GM12878 (cell line): ENCODE measurements around the gene CDON. TPM values are rescaled to one million over a fixed set of nuclear protein-coding genes. Genes with fewer than 3 reads are reported as not detected.

Experiments
- ATAC-seq: fragments of 200-7000 bp; cut with Tn5 transposase; 3 replicates; pipeline ENCODE4 v1.9.1; 2020; ENCODE audit warnings: mild to moderate bottlenecking, moderate library complexity
- BruUV-seq: library from RNA; stranded (reverse); fragments of 400-500 nt; replicated peaks from 2 replicates; lab custom pipeline; 2021; lab: Mats Ljungman, UMichigan
- CTCF ChIA-PET: fragments of 300-600 bp; sonication (Branson Sonifier 250); formaldehyde crosslinking; extraction: SDS; loops from one replicate; lab custom pipeline; 2021; ENCODE audit warnings: inconsistent platforms; lab: Yijun Ruan, JAX
- POLR2A ChIA-PET: fragments of 350-600 bp; formaldehyde crosslinking; extraction: SDS; loops from one replicate; lab custom pipeline; 2021; ENCODE audit warnings: inconsistent platforms; lab: Charles Lee
- RAD21 ChIA-PET: fragments of 300-600 bp; sonication (Branson Sonifier 250); formaldehyde crosslinking; loops from one replicate; lab custom pipeline; 2023; ENCODE audit warnings: antibody characterized with exemption; ENCODE audit not compliant: unreplicated experiment; lab: Charles Lee
- SMC1A ChIA-PET: fragments of 300-600 bp; sonication (Branson Sonifier 250); formaldehyde crosslinking; loops from one replicate; lab custom pipeline; 2023; ENCODE audit not compliant: unreplicated experiment, uncharacterized antibody; lab: Charles Lee
- DNase-seq: peaks from one replicate; pipeline ENCODE4 v3.0.0-alpha.2; 2011; ENCODE audit warnings: low read depth, low spot score
- FAIRE-seq: peaks from 3 replicates; lab custom pipeline; 2011; peaks lifted over from hg19 to GRCh38; lab: Jason Lieb, UNC
- H2AFZ ChIP-seq: 2 replicates; pipeline ENCODE4 v1.6.0; 2011; ENCODE audit warnings: low read depth, low read length, control low read depth; ENCODE audit not compliant: control insufficient read depth
- H3K27ac ChIP-seq: 2 replicates; pipeline ENCODE4 v1.5.1; 2011; ENCODE audit warnings: control low read depth; ENCODE audit not compliant: control insufficient read depth, insufficient read depth
- H3K27me3 ChIP-seq, 2 experiments: replicated peaks in 1 of 2; 2 replicates each; pipeline versions ENCODE4 v1.6.0 to v1.6.1; 2011; ENCODE audit warnings: low read length in 1 of 2; ENCODE audit not compliant: control insufficient read depth in 2 of 2, insufficient read depth in 2 of 2
- H3K36me3 ChIP-seq, 2 experiments: 2 replicates each; pipeline ENCODE4 v1.5.1; 2011; ENCODE audit warnings: low read length in 1 of 2; ENCODE audit not compliant: control insufficient read depth in 2 of 2, insufficient read depth in 2 of 2
- H3K4me1 ChIP-seq: 2 replicates; pipeline ENCODE4 v1.6.1; 2011; ENCODE audit warnings: mild to moderate bottlenecking, low read length, moderate library complexity, mixed read lengths; ENCODE audit not compliant: control insufficient read depth, insufficient read depth
- H3K4me2 ChIP-seq: 2 replicates; pipeline ENCODE4 v1.6.0; 2011; ENCODE audit warnings: control low read depth; ENCODE audit not compliant: control insufficient read depth, insufficient read depth
- H3K4me3 ChIP-seq: fragments of 200-600 bp; sonication (generic); 2 replicates; pipeline ENCODE4 v1.5.1; 2016
- H3K79me2 ChIP-seq: 2 replicates; pipeline ENCODE4 v1.6.0; 2011; ENCODE audit warnings: low read length; ENCODE audit not compliant: control insufficient read depth, insufficient read depth
- H3K9ac ChIP-seq: 2 replicates; pipeline ENCODE4 v1.8.0; 2011; ENCODE audit warnings: low read length, control low read depth, mixed read lengths; ENCODE audit not compliant: control insufficient read depth, insufficient read depth
- H3K9me3 ChIP-seq: replicated peaks from 3 replicates; pipeline ENCODE4 v1.5.1; 2011; ENCODE audit warnings: mild to moderate bottlenecking, low read length; ENCODE audit not compliant: control insufficient read depth, insufficient read depth
- H4K20me1 ChIP-seq: 2 replicates; pipeline ENCODE4 v1.6.0; 2011; ENCODE audit not compliant: control insufficient read depth, insufficient read depth
- CBFB ChIP-seq: IDR thresholded peaks from 2 replicates; pipeline ENCODE4 v1.6.1; 2016; ENCODE audit warnings: antibody characterized with exemption, low read depth
- CHD2 ChIP-seq: IDR thresholded peaks from 2 replicates; pipeline ENCODE4 v1.6.1; 2011; ENCODE audit warnings: low read depth, low read length, improper control_type of control experiment, borderline replicate concordance
- DPF2 ChIP-seq: fragments of 450-650 bp; IDR thresholded peaks from 2 replicates; pipeline ENCODE4 v1.6.1; 2017; ENCODE audit warnings: mild to moderate bottlenecking
- EP300 ChIP-seq, 2 experiments: fragments of 150-350 bp in 1 of 2; IDR thresholded peaks; 2 replicates each; pipeline ENCODE4 v1.6.1; 2011 to 2012; ENCODE audit warnings: low read depth in 2 of 2, low read length in 2 of 2, borderline replicate concordance in 1 of 2, improper control_type of control experiment in 1 of 2, inconsistent platforms in 1 of 2; ENCODE audit not compliant: control insufficient read depth in 1 of 2
- ESRRA ChIP-seq: IDR thresholded peaks from 2 replicates; pipeline ENCODE4 v1.6.1; 2012; ENCODE audit warnings: mild to moderate bottlenecking, low read length, improper control_type of control experiment
- FOXK2 ChIP-seq: fragments of 450-650 bp; IDR thresholded peaks from 2 replicates; pipeline ENCODE4 v1.6.1; 2017; ENCODE audit warnings: mild to moderate bottlenecking, moderate library complexity
- MYC ChIP-seq: IDR thresholded peaks from 2 replicates; pipeline ENCODE4 v1.6.1; 2011; ENCODE audit warnings: mild to moderate bottlenecking, low read length, moderate library complexity, inconsistent platforms; ENCODE audit not compliant: insufficient read depth, insufficient replicate concordance, insufficient read length, severe bottlenecking
- NR2C1 ChIP-seq: fragments of 450-650 bp; IDR thresholded peaks from 2 replicates; pipeline ENCODE4 v1.6.1; 2017; ENCODE audit warnings: antibody characterized with exemption, mild to moderate bottlenecking, moderate library complexity
- NR2F1 ChIP-seq: fragments of 450-650 bp; conservative IDR thresholded peaks from 2 replicates; pipeline ENCODE4 v1.6.1; 2017; ENCODE audit warnings: mild to moderate bottlenecking
- SREBF1 ChIP-seq: IDR thresholded peaks from 2 replicates; pipeline ENCODE4 v1.6.1; 2012; ENCODE audit warnings: mild to moderate bottlenecking, low read length
- YBX1 ChIP-seq: fragments of 450-650 bp; IDR thresholded peaks from 2 replicates; pipeline ENCODE4 v1.6.1; 2016; ENCODE audit warnings: antibody characterized with exemption
- ZNF384 ChIP-seq: IDR thresholded peaks from 2 replicates; pipeline ENCODE4 v1.6.1; 2012; ENCODE audit warnings: low read depth, mild to moderate bottlenecking, low read length, improper control_type of control experiment, borderline replicate concordance
- ZNF592 ChIP-seq: fragments of 450-650 bp; IDR thresholded peaks from 2 replicates; pipeline ENCODE4 v1.6.1; 2017; ENCODE audit warnings: mild to moderate bottlenecking, moderate library complexity
- WGBS: methylation state at CpG from one replicate; pipeline ENCODE4 v1.1.6; 2016; ENCODE audit warnings: low lambda C conversion rate; ENCODE audit not compliant: insufficient replicate concordance, insufficient coverage; ENCODE audit errors: missing lambda C conversion rate; 5-methylcytosine and 5-hydroxymethylcytosine counted together
- in situ Hi-C: fragments of 300-500 bp; cut with MboI; formaldehyde crosslinking; loops from 9 replicates; pipeline ENCODE4 v1.14.3; 2018; ENCODE audit warnings: mixed read lengths
- intact Hi-C: fragments of 100-400 bp; cut with micrococcal nuclease; formaldehyde crosslinking; loops from one replicate; pipeline ENCODE4 v1.14.2; 2022; ENCODE audit not compliant: unreplicated experiment
- polyA plus RNA-seq, 11 experiments: library from polyadenylated mRNA; depleted of rRNA in 4 of 11; unstranded in 6 of 11; stranded (reverse) in 5 of 11; fragments of >200 nt; fragmentation: Nextera tagmentation in 4 of 11; fragmentation: Illumina TruSeq in 1 of 11; extraction: Ambion mirVana in 4 of 11; extraction: Trizol in 1 of 11; gene quantifications; 1 replicate in 1 of 11; 2 replicates in 10 of 11; pipeline versions ENCODE4 v1.2.1 to v1.2.3, GENCODE V29; 2011 to 2016; ENCODE audit warnings: inconsistent platforms in 2 of 11, missing spikeins in 2 of 11, low read depth in 1 of 11
- total RNA-seq, 4 experiments: library from RNA; depleted of rRNA in 3 of 4; stranded (reverse); fragments of >200 nt in 3 of 4; fragmentation: Illumina TruSeq in 1 of 4; extraction: Trizol in 1 of 4; gene quantifications; 2 replicates each; pipeline versions ENCODE4 v1.2.1 to v1.2.3, GENCODE V29; 2013 to 2021
- TF ChIP-seq, protein P1 (sequence below), 3 experiments: IDR thresholded peaks in 2 of 3; conservative IDR thresholded peaks in 1 of 3; 2 replicates each; pipeline ENCODE4 v1.5.1; 2011; ENCODE audit warnings: low read depth in 3 of 3, low read length in 3 of 3, mild to moderate bottlenecking in 3 of 3, control low read depth in 2 of 3, moderate library complexity in 2 of 3, inconsistent platforms in 1 of 3, mixed read lengths in 1 of 3; ENCODE audit not compliant: control insufficient read depth in 2 of 3, insufficient read depth in 1 of 3; ENCODE audit errors: extremely low read depth in 1 of 3
- TF ChIP-seq, protein P2 (sequence below): IDR thresholded peaks from 2 replicates; pipeline ENCODE4 v1.6.1; 2011; ENCODE audit warnings: borderline replicate concordance, low read depth, mild to moderate bottlenecking, moderate library complexity, mixed read lengths, low read length; ENCODE audit not compliant: insufficient read depth; ENCODE audit errors: extremely low read length
- TF ChIP-seq, protein P3 (sequence below): fragments of 450-650 bp; IDR thresholded peaks from 2 replicates; pipeline ENCODE4 v1.6.1; 2017; ENCODE audit warnings: borderline replicate concordance

The CDON gene
- total and polyA plus RNA-seq, 10 of the 15 experiments (the other 5 are each of a cell fraction or from before 2014, with no cell fraction given), result 0.07 to 4.2 (median 0.36) TPM

GRCh38 chr11:126054408-126054807 is 8.3 kb downstream of the CDON start:
- CTCF ChIA-PET, result no interaction called here
- Histone ChIP-seq H3K4me1 (no peaks in the 10 kb centered on the region), H3K36me3 (no peaks in the 10 kb centered on the region), H3K9me3 (no peaks in the 10 kb centered on the region), H2AFZ (no peak overlapping the region), H4K20me1 (no peaks in the 10 kb centered on the region), H3K4me2 (no peak overlapping the region), H3K4me3 (no peak overlapping the region), H3K9ac (no peak overlapping the region), H3K27me3 (peaks cover 0 to 3% of the 10 kb centered on the region in 2 experiments; a peak in 2 of 4 replicates), H3K79me2 (no peaks in the 10 kb centered on the region; the same call in 1 of the 2 replicates), H3K27ac (no peak overlapping the region)
- RAD21 ChIA-PET, result interaction anchor here (0.9 kb wide), 1 partner anchor 70 kb away, joined by 4 read pairs; no protein-coding TSS in a partner anchor
- POLR2A ChIA-PET, result no interaction called here
- DNase-seq, result no peak
- in situ Hi-C loops (no loop called here), intact Hi-C loops (loop anchor here (5.0 kb wide), 1 partner anchor 52 kb away; no protein-coding TSS in a partner anchor)
- no peak for FAIRE-seq
- no peak for ATAC-seq
- SMC1A ChIA-PET, result interaction anchor here (0.9 to 1.7 kb wide), 3 partner anchors 86 to 139 kb away, joined by 3 to 5 read pairs (median 3); no protein-coding TSS in a partner anchor
- BruUV-seq, result no TSS peak
- WGBS, result 22% methylated on average over 5 of the region's 5 CpGs
- TF ChIP-seq ZNF592 (no peak), EP300 (IDR thresholded peaks at IDR 0.05; ENCODE audit: borderline replicate concordance in 1 of 2, control insufficient read depth in 1 of 2, low read depth in 2 of 2, low read length in 2 of 2) (no peak), SREBF1 (no peak), NR2F1 (no peak), NR2C1 (no peak), YBX1 (no peak), DPF2 (no peak), FOXK2 (no peak), ZNF384 (no peak), CHD2 (no peak), ESRRA (no peak), CBFB (no peak), MYC (no peak)
- TF ChIP-seq, protein P1, sequence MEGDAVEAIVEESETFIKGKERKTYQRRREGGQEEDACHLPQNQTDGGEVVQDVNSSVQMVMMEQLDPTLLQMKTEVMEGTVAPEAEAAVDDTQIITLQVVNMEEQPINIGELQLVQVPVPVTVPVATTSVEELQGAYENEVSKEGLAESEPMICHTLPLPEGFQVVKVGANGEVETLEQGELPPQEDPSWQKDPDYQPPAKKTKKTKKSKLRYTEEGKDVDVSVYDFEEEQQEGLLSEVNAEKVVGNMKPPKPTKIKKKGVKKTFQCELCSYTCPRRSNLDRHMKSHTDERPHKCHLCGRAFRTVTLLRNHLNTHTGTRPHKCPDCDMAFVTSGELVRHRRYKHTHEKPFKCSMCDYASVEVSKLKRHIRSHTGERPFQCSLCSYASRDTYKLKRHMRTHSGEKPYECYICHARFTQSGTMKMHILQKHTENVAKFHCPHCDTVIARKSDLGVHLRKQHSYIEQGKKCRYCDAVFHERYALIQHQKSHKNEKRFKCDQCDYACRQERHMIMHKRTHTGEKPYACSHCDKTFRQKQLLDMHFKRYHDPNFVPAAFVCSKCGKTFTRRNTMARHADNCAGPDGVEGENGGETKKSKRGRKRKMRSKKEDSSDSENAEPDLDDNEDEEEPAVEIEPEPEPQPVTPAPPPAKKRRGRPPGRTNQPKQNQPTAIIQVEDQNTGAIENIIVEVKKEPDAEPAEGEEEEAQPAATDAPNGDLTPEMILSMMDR (IDR thresholded peaks at IDR 0.05 in 2 of 3, conservative IDR thresholded peaks at IDR 0.05 in 1 of 3; ENCODE audit: control insufficient read depth in 2 of 3, extremely low read depth in 1 of 3, insufficient read depth in 1 of 3, low read depth in 3 of 3, low read length in 3 of 3), result no peak
- TF ChIP-seq, protein P2, sequence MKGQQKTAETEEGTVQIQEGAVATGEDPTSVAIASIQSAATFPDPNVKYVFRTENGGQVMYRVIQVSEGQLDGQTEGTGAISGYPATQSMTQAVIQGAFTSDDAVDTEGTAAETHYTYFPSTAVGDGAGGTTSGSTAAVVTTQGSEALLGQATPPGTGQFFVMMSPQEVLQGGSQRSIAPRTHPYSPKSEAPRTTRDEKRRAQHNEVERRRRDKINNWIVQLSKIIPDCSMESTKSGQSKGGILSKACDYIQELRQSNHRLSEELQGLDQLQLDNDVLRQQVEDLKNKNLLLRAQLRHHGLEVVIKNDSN, result no peak
- TF ChIP-seq, protein P3, sequence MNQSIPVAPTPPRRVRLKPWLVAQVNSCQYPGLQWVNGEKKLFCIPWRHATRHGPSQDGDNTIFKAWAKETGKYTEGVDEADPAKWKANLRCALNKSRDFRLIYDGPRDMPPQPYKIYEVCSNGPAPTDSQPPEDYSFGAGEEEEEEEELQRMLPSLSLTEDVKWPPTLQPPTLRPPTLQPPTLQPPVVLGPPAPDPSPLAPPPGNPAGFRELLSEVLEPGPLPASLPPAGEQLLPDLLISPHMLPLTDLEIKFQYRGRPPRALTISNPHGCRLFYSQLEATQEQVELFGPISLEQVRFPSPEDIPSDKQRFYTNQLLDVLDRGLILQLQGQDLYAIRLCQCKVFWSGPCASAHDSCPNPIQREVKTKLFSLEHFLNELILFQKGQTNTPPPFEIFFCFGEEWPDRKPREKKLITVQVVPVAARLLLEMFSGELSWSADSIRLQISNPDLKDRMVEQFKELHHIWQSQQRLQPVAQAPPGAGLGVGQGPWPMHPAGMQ, result no peak
